Measurements from ENCODE around the gene ZDHHC17. TPM values are rescaled to one million over a fixed set of nuclear protein-coding genes. Genes with fewer than 3 reads are reported as not detected.

Gene ZDHHC17, protein sequence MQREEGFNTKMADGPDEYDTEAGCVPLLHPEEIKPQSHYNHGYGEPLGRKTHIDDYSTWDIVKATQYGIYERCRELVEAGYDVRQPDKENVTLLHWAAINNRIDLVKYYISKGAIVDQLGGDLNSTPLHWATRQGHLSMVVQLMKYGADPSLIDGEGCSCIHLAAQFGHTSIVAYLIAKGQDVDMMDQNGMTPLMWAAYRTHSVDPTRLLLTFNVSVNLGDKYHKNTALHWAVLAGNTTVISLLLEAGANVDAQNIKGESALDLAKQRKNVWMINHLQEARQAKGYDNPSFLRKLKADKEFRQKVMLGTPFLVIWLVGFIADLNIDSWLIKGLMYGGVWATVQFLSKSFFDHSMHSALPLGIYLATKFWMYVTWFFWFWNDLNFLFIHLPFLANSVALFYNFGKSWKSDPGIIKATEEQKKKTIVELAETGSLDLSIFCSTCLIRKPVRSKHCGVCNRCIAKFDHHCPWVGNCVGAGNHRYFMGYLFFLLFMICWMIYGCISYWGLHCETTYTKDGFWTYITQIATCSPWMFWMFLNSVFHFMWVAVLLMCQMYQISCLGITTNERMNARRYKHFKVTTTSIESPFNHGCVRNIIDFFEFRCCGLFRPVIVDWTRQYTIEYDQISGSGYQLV
- total RNA-seq: 10 to 100 TPM; 38.6 to 60.7 (median 56.3) TPM

- peak; percentile 50 for TF ChIP-seq CTCF (IDR thresholded peaks at IDR 0.05; ENCODE audit: low read depth)
Observed at GRCh38 chr12:76763746-76764675, at the start of gene ZDHHC17. ZDHHC17 (plus strand) TSS chr12:76764115; CDS start chr12:76764237, 122 bp downstream.

DNA sequence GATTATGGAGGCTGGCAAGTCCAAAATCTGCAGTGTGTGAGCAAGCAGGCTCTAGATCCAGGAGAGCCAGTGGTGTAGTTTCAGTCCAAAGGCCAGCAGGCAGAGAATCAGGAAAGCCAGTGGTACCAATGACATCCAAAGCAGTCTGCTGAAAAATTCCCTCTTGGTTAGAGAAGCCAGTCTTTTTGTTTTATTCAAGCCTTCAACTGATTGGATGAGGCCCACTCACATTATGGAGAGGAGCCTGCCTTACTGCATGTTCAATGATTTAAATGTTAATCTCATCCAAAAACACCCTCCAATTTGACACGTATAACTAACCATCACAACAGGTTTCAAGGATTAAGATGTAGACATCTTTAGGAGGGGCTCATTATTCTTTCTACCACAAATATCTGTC, 49.5 kb upstream of the ZDHHC17 start:
- no peak for TF ChIP-seq CTCF (IDR thresholded peaks at IDR 0.05; ENCODE audit: low read depth)

DNA sequence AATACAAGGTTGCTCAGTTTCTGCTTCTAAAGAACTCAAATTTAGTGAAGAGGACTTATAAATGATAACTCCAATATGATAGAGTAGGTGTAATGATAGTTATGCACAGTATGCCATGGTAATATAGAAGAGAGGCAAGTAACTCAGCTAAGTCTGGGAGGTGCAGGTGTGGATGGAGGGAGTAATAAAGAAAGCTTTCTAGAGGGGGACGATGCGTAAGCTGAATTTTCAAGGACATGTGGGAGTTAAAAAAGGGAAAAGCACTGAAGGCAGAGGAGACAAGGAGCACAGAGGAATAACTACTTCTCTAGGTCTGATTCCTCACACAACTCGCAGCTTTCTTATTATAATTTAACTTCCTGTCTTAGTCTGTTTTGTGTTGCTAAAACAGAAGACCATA, 49.1 kb upstream of the ZDHHC17 start:
- no peak for TF ChIP-seq CTCF (IDR thresholded peaks at IDR 0.05; ENCODE audit: low read depth)

GRCh38 chr12:76715332-76715731, 48.6 kb upstream of the ZDHHC17 start:
- no peak for TF ChIP-seq CTCF (IDR thresholded peaks at IDR 0.05; ENCODE audit: low read depth)

- TF ChIP-seq CTCF (IDR thresholded peaks at IDR 0.05; ENCODE audit: low read depth): no peak
Observed at GRCh38 chr12:76717314-76717713, 46.6 kb upstream of the ZDHHC17 start.

DNA sequence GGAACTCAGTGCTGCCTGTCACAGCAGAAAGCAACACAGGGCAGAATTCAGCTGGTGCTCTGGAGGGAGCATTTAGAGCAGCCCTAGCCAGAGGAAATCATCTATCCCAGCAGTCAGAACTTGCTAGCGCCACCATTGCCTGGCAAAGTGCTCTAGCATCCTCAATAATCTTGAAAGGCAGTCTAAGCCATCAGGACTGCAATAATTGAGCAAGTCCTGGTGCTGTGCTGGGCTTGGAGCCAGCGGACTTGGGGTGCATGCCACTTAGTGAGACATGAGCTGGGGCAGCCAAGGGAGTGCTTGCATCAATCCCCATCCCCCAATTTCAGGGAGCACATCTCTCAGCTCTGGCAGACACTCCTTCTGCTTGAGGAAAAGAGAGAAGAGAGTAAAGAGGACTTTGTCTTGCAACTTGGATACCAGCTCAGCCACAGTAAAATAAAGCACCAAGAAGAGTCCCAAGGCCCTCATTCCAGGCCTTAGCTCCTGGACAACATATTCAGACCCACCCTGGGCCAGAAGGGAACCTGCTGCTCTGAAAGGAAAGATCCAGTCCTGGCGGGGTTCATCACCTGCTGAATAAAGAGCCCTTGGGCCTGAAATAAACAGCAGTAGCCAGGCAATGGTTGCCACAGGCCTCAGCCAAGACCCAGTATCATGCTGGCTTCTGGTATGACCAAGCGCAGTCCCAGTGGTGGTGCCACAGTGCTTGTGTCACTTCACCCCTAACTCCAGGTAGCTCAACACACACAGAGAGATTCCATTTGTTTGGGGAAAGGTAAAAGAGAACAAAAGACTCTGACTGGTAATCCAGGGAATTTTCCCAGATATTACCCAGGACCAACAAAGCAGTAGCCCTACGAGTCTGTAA, 44.5 kb upstream of the ZDHHC17 start:
- TF ChIP-seq CTCF (IDR thresholded peaks at IDR 0.05; ENCODE audit: low read depth): no peak
